Measurements from ENCODE around the gene ARID1B. TPM values are rescaled to one million over a fixed set of nuclear protein-coding genes. Genes with fewer than 3 reads are reported as not detected.
A peak's percentile ranks its signal among the peaks of the same experiment; 100 is the strongest.

ARID1B gene
- total RNA-seq, 1 donor = 55.0 TPM

- Histone ChIP-seq H3K4me3 (ENCODE audit: insufficient read depth, low read length) (no peak overlapping the region), H3K4me1 (ENCODE audit: insufficient read depth, low read length) (peaks cover 17% of the 10 kb centered on the region), H3K36me3 (ENCODE audit: insufficient read depth, low read length) (no peaks in the 10 kb centered on the region), H2AFZ (ENCODE audit: low read length) (no peak overlapping the region), H3K27me3 (ENCODE audit: insufficient read depth, low read length) (no peaks in the 10 kb centered on the region), H3K4me2 (ENCODE audit: insufficient read depth, low read length) (no peak overlapping the region), H3K27ac (ENCODE audit: low read depth, low read length) (no peak overlapping the region), H3K79me2 (ENCODE audit: insufficient read depth, low read length) (no peaks in the 10 kb centered on the region), H4K20me1 (ENCODE audit: insufficient read depth, low read length) (no peaks in the 10 kb centered on the region), H3K9me3 (ENCODE audit: low read depth, low read length) (no peaks in the 10 kb centered on the region)
- TF ChIP-seq CTCF (IDR thresholded peaks at IDR 0.05; ENCODE audit: extremely low read depth, low read depth, low read length) = no peak
- no peak for DNase-seq (ENCODE audit: insufficient read length, low spot score, missing footprints)
These were observed 440.2 kb downstream of the ARID1B start for GRCh38 chr6:157217198-157217893.

- no peaks in the 10 kb centered on the region for H3K79me2 ChIP-seq (ENCODE audit: insufficient read depth, low read length)
- TF ChIP-seq CTCF (IDR thresholded peaks at IDR 0.05; ENCODE audit: extremely low read depth, low read depth, low read length) = no peak
- H3K4me3 ChIP-seq (ENCODE audit: insufficient read depth, low read length) = no peak overlapping the region
- no peak for DNase-seq (ENCODE audit: insufficient read length, low spot score, missing footprints)
- H3K27me3 ChIP-seq (ENCODE audit: insufficient read depth, low read length) = no peaks in the 10 kb centered on the region
- H3K36me3 ChIP-seq (ENCODE audit: insufficient read depth, low read length) = no peaks in the 10 kb centered on the region
- no peaks in the 10 kb centered on the region for H3K9me3 ChIP-seq (ENCODE audit: low read depth, low read length)
- no peak overlapping the region for H3K4me2 ChIP-seq (ENCODE audit: insufficient read depth, low read length)
- H3K4me1 ChIP-seq (ENCODE audit: insufficient read depth, low read length) = peaks cover 17% of the 10 kb centered on the region
- H3K27ac ChIP-seq (ENCODE audit: low read depth, low read length) = no peak overlapping the region
- no peak overlapping the region for H2AFZ ChIP-seq (ENCODE audit: low read length)
- H4K20me1 ChIP-seq (ENCODE audit: insufficient read depth, low read length) = no peaks in the 10 kb centered on the region
These were observed 440.8 kb downstream of the ARID1B start for GRCh38 chr6:157217894-157218370.

- Histone ChIP-seq H3K27ac (ENCODE audit: low read depth, low read length) (no peak overlapping the region), H2AFZ (ENCODE audit: low read length) (no peak overlapping the region), H3K36me3 (ENCODE audit: insufficient read depth, low read length) (no peaks in the 10 kb centered on the region), H3K4me2 (ENCODE audit: insufficient read depth, low read length) (no peak overlapping the region), H3K4me3 (ENCODE audit: insufficient read depth, low read length) (no peak overlapping the region), H3K9me3 (ENCODE audit: low read depth, low read length) (no peaks in the 10 kb centered on the region), H3K4me1 (ENCODE audit: insufficient read depth, low read length) (peaks cover 17% of the 10 kb centered on the region), H4K20me1 (ENCODE audit: insufficient read depth, low read length) (no peaks in the 10 kb centered on the region), H3K79me2 (ENCODE audit: insufficient read depth, low read length) (no peaks in the 10 kb centered on the region), H3K27me3 (ENCODE audit: insufficient read depth, low read length) (no peaks in the 10 kb centered on the region)
- no peak for TF ChIP-seq CTCF (IDR thresholded peaks at IDR 0.05; ENCODE audit: extremely low read depth, low read depth, low read length)
- DNase-seq (ENCODE audit: insufficient read length, low spot score, missing footprints) = peak; percentile 66
These were observed 441.4 kb downstream of the ARID1B start for GRCh38 chr6:157218371-157219198.
